Activated T-cell treated with anti-CD3 and anti-CD28 coated beads, Interleukin-2, amount 50 U/mL, for 72 hours (primary cell): ENCODE measurements around the gene RAMP1. TPM values are rescaled to one million over a fixed set of nuclear protein-coding genes. Genes with fewer than 3 reads are reported as not detected.
"Not testable (repeated sequence)": the region's sequence is repeated elsewhere in the genome, so short reads cannot be mapped to it uniquely, and the experiment has no call there.

Experiments used
- ATAC-seq, 2 donors: fragments of 150-1000 bp; cut with Tn5 transposase; replicated peaks in 1 of 2; 2 replicates each; pipeline ENCODE4 v1.10.0; 2021; ENCODE audit warnings: moderate library complexity in 2 of 2, mild to moderate bottlenecking in 1 of 2
- DNase-seq, 2 donors: peaks; one replicate each; pipeline ENCODE4 v3.0.0; 2021 to 2022; ENCODE audit warnings: mixed read lengths in 1 of 2
- H3K27ac Mint-ChIP-seq: one replicate; pipeline ENCODE4 v1.8.0; 2022; ENCODE audit warnings: mild to moderate bottlenecking, moderate library complexity, mixed read lengths
- H3K27me3 Mint-ChIP-seq: one replicate; pipeline ENCODE4 v1.8.0; 2022; ENCODE audit warnings: low read depth, mixed read lengths
- H3K36me3 Mint-ChIP-seq, 2 donors: one replicate each; pipeline ENCODE4 v1.8.0; 2022; ENCODE audit warnings: mixed read lengths in 2 of 2, mild to moderate bottlenecking in 1 of 2; ENCODE audit not compliant: insufficient read depth in 2 of 2
- H3K4me1 Mint-ChIP-seq: one replicate; pipeline ENCODE4 v1.8.0; 2022; ENCODE audit warnings: low read depth, mixed read lengths
- H3K4me3 Mint-ChIP-seq, 2 donors: one replicate each; pipeline ENCODE4 v1.8.0; 2022; ENCODE audit warnings: mild to moderate bottlenecking in 2 of 2, mixed read lengths in 2 of 2, moderate library complexity in 2 of 2
- H3K9me3 Mint-ChIP-seq, 2 donors: one replicate each; pipeline ENCODE4 v1.8.0; 2022; ENCODE audit warnings: mixed read lengths in 2 of 2
- total RNA-seq, 2 donors: library from RNA; stranded (reverse); gene quantifications; one replicate each; pipeline ENCODE4 v1.2.3, GENCODE V29; 2022

RAMP1 gene
- total RNA-seq, 2 donors from 2014 or later: 1.00 to 1.8 TPM

DNA sequence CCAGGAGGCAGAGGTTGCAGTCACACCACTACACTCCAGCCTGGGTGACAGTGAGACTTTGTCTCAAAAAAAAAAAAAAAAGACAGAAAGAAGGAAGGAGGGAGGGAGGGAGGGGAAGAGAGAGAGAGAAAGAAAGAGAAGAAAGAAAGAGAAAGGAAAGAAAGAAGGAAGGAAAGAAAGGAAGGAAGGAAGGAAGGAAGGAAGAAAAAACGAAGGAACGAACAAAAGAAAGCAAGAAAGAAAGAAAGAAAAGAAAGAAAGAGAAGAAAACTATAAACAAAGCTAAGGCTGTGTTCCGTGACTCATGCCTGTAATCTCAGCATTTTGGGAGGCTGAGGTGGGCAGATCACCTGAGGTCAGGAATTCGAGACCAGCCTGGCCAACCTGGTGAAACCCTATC is 91.9 kb downstream of the RAMP1 start:
- not testable (repeated sequence) for H3K36me3 Mint-ChIP-seq, H3K27me3 Mint-ChIP-seq, H3K9me3 Mint-ChIP-seq, H3K27ac Mint-ChIP-seq, H3K4me1 Mint-ChIP-seq, H3K4me3 Mint-ChIP-seq, ATAC-seq, DNase-seq

DNA sequence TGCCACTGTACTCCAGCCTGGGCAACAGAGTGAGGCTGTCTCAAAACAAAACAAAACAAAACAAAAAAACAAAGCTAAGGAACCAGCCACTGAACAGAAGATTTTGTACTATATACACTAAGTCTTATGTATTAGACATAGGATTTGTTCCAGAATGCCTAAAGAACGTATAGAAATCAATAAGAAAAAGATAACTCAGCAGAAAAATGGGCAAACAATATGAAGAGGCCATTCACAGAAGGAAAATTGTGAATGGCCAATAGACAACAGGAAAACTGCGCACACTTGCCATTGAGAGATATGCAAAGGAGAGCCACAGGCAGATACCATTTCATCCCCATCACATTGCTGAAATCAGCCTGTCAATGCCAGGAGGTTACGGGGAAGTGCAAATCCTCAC is 92.5 kb downstream of the RAMP1 start:
- peaks cover 2% of the 10 kb centered on the region for H3K4me1 Mint-ChIP-seq
- no peak overlapping the region for H3K27ac Mint-ChIP-seq
- peaks cover 0 to 3% of the 10 kb centered on the region in 2 donors for H3K36me3 Mint-ChIP-seq
- H3K4me3 Mint-ChIP-seq: no peak overlapping the region
- no peak for DNase-seq
- no peaks in the 10 kb centered on the region for H3K9me3 Mint-ChIP-seq
- ATAC-seq: no peak
- H3K27me3 Mint-ChIP-seq: peaks cover 8% of the 10 kb centered on the region

DNA sequence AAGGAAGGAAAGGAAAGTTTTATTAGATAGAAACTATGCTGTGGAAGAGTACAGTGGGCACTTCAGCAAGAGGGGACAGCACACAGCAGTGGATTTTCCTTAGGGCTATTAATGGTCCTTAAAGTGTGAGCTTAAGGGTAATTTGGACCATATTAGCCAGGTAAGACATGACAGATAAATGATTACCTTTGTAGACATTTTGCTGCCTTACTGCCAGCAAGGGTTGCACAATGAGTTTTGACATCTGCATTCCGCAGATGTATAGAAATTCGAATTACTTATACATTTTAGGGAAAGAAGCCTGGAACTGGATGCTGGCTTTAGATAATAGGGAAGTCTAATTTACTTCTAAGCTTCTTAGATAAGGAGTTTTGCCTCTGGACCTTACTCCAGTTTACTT is 93.4 kb downstream of the RAMP1 start:
- ATAC-seq: no peak

DNA sequence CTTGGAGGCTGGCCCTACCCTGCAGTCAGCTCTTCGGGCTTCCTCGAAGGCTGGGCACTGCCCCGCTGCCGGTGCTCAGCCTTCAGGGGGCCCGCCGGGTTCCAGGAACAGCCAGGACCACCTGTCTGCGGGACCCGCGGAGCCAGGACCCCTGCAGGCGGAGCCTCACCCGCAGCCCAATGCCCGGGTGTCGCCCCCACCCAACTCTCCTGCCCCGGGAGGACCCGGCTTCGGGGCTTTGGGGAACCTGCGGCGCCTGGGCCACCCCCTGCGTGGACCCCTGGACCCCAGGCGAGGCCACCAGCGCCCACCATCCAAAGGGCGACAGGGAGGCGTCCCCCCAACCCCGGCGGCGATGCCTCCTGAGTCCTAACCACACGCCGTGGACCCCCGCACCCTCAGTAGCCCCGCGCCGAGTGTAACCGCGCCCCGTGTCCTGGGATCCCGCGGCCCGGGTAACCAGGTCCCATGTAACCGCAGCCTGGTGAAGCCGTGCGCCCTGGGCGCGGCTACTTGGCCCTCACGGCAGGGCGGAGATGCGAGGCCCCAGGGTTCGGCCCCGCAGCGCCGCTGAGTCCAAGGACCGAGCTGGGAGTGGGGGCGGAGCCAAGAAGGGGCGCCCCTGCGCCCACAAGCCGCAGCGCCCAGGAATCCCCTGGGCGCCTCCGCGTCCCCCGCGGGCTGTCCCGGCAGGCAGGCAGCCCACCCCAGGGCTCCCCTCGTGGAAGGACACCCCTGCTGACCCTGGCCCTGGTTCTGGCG is 96.4 kb downstream of the RAMP1 start:
- Mint-ChIP-seq H3K27me3 (peaks cover 15% of the 10 kb centered on the region), H3K36me3 (no peaks in the 10 kb centered on the region), H3K4me1 (peaks cover 9% of the 10 kb centered on the region), H3K27ac (no peak overlapping the region), H3K9me3 (no peaks in the 10 kb centered on the region), H3K4me3 (peak overlapping the region; percentile 51 to 55)
- peak in 1 of 2 donors; percentile 46 for DNase-seq
- ATAC-seq: peak; percentile 67 to 76

More for the DNA sequence above, 93.4 kb downstream of the RAMP1 start:
- Mint-ChIP-seq H3K36me3 (no peaks in the 10 kb centered on the region), H3K4me3 (no peak overlapping the region), H3K27ac (no peak overlapping the region), H3K4me1 (peaks cover 9% of the 10 kb centered on the region), H3K27me3 (peaks cover 15% of the 10 kb centered on the region), H3K9me3 (no peaks in the 10 kb centered on the region)
- no peak for DNase-seq

DNA sequence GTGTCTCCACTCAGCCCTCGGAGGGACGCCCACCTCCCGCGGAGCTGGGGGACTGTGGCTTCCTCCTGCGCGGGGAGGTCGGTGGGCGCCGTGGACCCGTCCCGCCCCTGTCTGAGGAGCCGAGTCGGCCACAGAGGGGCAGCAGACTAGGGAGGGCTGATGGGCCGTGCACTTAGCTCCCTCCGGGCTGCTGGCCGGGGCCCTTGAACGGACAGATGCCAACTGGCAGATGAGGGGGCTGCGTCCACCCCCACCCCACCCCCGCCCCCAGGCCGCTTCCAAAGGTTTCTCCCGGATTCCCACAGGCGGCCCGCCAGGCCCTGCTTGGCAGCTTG is 96.9 kb downstream of the RAMP1 start:
- Mint-ChIP-seq H3K9me3 (no peaks in the 10 kb centered on the region), H3K36me3 (no peaks in the 10 kb centered on the region), H3K27me3 (peaks cover 15% of the 10 kb centered on the region), H3K4me3 (no peak overlapping the region), H3K4me1 (peaks cover 9% of the 10 kb centered on the region), H3K27ac (no peak overlapping the region)
- ATAC-seq (peak; percentile 32 to 42), DNase-seq (no peak)

DNA sequence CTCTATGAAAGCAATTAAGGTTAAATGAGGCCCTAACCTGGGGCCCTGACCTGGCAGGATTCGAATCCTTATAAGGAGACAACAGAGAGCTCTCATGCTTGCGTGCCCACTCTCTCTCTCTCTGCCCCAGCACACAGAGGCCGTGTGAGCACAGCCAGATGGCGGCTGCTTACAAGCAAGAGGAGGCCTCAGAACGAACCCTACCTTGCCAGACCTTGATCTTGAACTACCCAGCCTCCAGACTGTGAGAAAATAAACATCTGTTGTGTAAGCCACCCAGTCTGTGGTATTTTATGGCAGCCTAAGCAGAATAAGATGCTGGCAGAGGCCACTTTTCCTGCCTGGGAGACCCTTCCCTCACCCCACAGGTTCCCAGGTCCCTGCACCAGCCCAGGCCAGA is 102.2 kb downstream of the RAMP1 start:
- DNase-seq (no peak), ATAC-seq (no peak)
- Mint-ChIP-seq H3K4me1 (peaks cover 14% of the 10 kb centered on the region), H3K36me3 (peaks cover 5 to 12% of the 10 kb centered on the region in 2 donors), H3K4me3 (no peak overlapping the region), H3K9me3 (peaks cover 6 to 7% of the 10 kb centered on the region in 2 donors), H3K27me3 (peaks cover 7% of the 10 kb centered on the region), H3K27ac (no peak overlapping the region)

Other genes starting within 250 kb of the RAMP1 start
- 100 to 1,000 TPM; 198 to 239 TPM for gene LRRFIP1, start 232.0 kb upstream of the RAMP1 start, total RNA-seq
- 1 to 10 TPM; 1.9 TPM for gene RBM44, start 60.8 kb upstream of the RAMP1 start, total RNA-seq
- 10 to 100 TPM; 73.6 to 81.7 TPM for gene UBE2F, start 107.4 kb downstream of the RAMP1 start, total RNA-seq
- gene SCLY, start 201.4 kb downstream of the RAMP1 start, total RNA-seq: 10 to 100 TPM; 36.3 to 38.2 TPM
- under 1 TPM; 0.07 to 0.19 TPM for gene ESPNL, start 240.7 kb downstream of the RAMP1 start, total RNA-seq